GM23338 (cell line): ENCODE results near the gene MAP4K4. TPM values are rescaled to one million over a fixed set of nuclear protein-coding genes. Genes with fewer than 3 reads are reported as not detected.

Experiments
- ATAC-seq: fragments of 200-7000 bp; cut with Tn5 transposase; 3 replicates; pipeline ENCODE4 v1.9.1; 2020
- DNase-seq: peaks from one replicate; pipeline ENCODE4 v3.0.0-alpha.2; 2015; ENCODE audit warnings: low spot score
- H2AFZ ChIP-seq: fragments of 200-600 bp; sonication (generic); 2 replicates; pipeline ENCODE4 v1.8.0; 2016; ENCODE audit warnings: antibody characterized with exemption, mild to moderate bottlenecking, moderate library complexity
- H3F3A ChIP-seq: fragments of 200-600 bp; sonication (generic); replicated peaks from 2 replicates; pipeline ENCODE4 v1.8.0; 2017; ENCODE audit warnings: antibody characterized with exemption, mixed run types, low read depth
- H3K27ac ChIP-seq: fragments of 200-600 bp; sonication (generic); 2 replicates; pipeline ENCODE4 v1.6.1; 2016; ENCODE audit warnings: low read depth
- H3K27me3 ChIP-seq: fragments of 200-600 bp; sonication (generic); 2 replicates; pipeline ENCODE4 v1.8.0; 2016; ENCODE audit warnings: mild to moderate bottlenecking, mixed run types, moderate library complexity; ENCODE audit not compliant: insufficient read depth
- H3K36me3 ChIP-seq: fragments of 200-600 bp; sonication (generic); 2 replicates; pipeline ENCODE4 v1.8.0; 2016; ENCODE audit warnings: mild to moderate bottlenecking; ENCODE audit not compliant: insufficient read depth
- H3K4me1 ChIP-seq: fragments of 200-600 bp; sonication (generic); 2 replicates; pipeline ENCODE4 v1.8.0; 2016; ENCODE audit warnings: mild to moderate bottlenecking, moderate library complexity; ENCODE audit not compliant: insufficient read depth
- H3K4me2 ChIP-seq: fragments of 200-600 bp; sonication (generic); 2 replicates; pipeline ENCODE4 v1.7.1; 2017; ENCODE audit warnings: mixed run types
- H3K4me3 ChIP-seq: fragments of 200-600 bp; sonication (generic); 2 replicates; pipeline ENCODE4 v1.6.1; 2016; ENCODE audit warnings: mixed run types
- H3K79me2 ChIP-seq: fragments of 200-600 bp; sonication (generic); replicated peaks from 2 replicates; pipeline ENCODE4 v1.8.0; 2017; ENCODE audit warnings: mild to moderate bottlenecking; ENCODE audit not compliant: insufficient read depth
- H3K9me2 ChIP-seq: fragments of 200-600 bp; sonication (generic); 2 replicates; pipeline ENCODE4 v1.8.0; 2017; ENCODE audit not compliant: insufficient read depth
- H4K20me1 ChIP-seq: fragments of 200-600 bp; sonication (generic); replicated peaks from 2 replicates; pipeline ENCODE4 v1.8.0; 2017; ENCODE audit warnings: mild to moderate bottlenecking; ENCODE audit not compliant: insufficient read depth
- H3K27ac Mint-ChIP-seq: 2 replicates; pipeline ENCODE4 v1.8.0; 2020; ENCODE audit warnings: inconsistent platforms, mild to moderate bottlenecking, moderate library complexity, mixed read lengths
- H3K27me3 Mint-ChIP-seq: 3 replicates; pipeline ENCODE4 v1.8.0; 2022; ENCODE audit warnings: low read depth, mild to moderate bottlenecking, moderate library complexity, mixed read lengths, inconsistent platforms; ENCODE audit not compliant: insufficient read depth, poor library complexity
- H3K36me3 Mint-ChIP-seq: 3 replicates; pipeline ENCODE4 v1.8.0; 2021; ENCODE audit warnings: low read depth, mild to moderate bottlenecking, inconsistent platforms, moderate library complexity, mixed read lengths
- H3K4me1 Mint-ChIP-seq: 3 replicates; pipeline ENCODE4 v1.8.0; 2020; ENCODE audit warnings: mild to moderate bottlenecking, inconsistent platforms, mixed read lengths
- H3K4me3 Mint-ChIP-seq: 3 replicates; pipeline ENCODE4 v1.8.0; 2021; ENCODE audit warnings: moderate library complexity, mild to moderate bottlenecking, inconsistent platforms, mixed read lengths
- H3K9me3 Mint-ChIP-seq: 3 replicates; pipeline ENCODE4 v1.8.0; 2020; ENCODE audit warnings: moderate library complexity, mild to moderate bottlenecking, inconsistent platforms, mixed read lengths
- CREB1 ChIP-seq: fragments of 250-450 bp; sonication (Bioruptor Pico); IDR thresholded peaks from 2 replicates; pipeline ENCODE4 v1.5.0; 2020; ENCODE audit warnings: low read depth, mild to moderate bottlenecking, moderate library complexity
- EZH2phosphoT487 ChIP-seq: fragments of 200-600 bp; sonication (generic); IDR thresholded peaks from one replicate; pipeline ENCODE4 v1.8.1; 2018; ENCODE audit warnings: antibody characterized with exemption; ENCODE audit not compliant: unreplicated experiment
- JUNB ChIP-seq: IDR thresholded peaks from one replicate; pipeline ENCODE4 v1.6.1; 2016; ENCODE audit warnings: antibody characterized with exemption; ENCODE audit not compliant: unreplicated experiment
- NANOG ChIP-seq: IDR thresholded peaks from 2 replicates; pipeline ENCODE4 v1.6.1; 2016; ENCODE audit warnings: antibody characterized with exemption, borderline replicate concordance
- POLR2AphosphoS5 ChIP-seq: IDR thresholded peaks from 2 replicates; pipeline ENCODE4 v1.6.1; 2016; ENCODE audit warnings: antibody characterized with exemption, low read depth
- STAT1 ChIP-seq: IDR thresholded peaks from one replicate; pipeline ENCODE4 v1.6.1; 2016; ENCODE audit warnings: antibody characterized with exemption; ENCODE audit not compliant: unreplicated experiment
- ZNF114 ChIP-seq: fragments of 250-450 bp; sonication (Bioruptor Pico); IDR thresholded peaks from 2 replicates; pipeline ENCODE4 v1.5.0; 2020; ENCODE audit warnings: mild to moderate bottlenecking, moderate library complexity
- ZNF331 ChIP-seq: fragments of 250-450 bp; sonication (Bioruptor Pico); IDR thresholded peaks from 2 replicates; pipeline ENCODE4 v1.5.0; 2020; ENCODE audit warnings: low read depth, mild to moderate bottlenecking, moderate library complexity
- polyA plus RNA-seq: library from polyadenylated mRNA; unstranded; fragments of >200 nt; fragmentation: Nextera tagmentation; extraction: Ambion mirVana; gene quantifications from 2 replicates; pipeline ENCODE4 v1.2.1, GENCODE V29; 2016
- total RNA-seq: library from RNA; depleted of rRNA; stranded (reverse); fragments of >200 nt; shearing (Covaris generic); gene quantifications from 2 replicates; pipeline ENCODE4 v1.2.3, GENCODE V29; 2014
- TF ChIP-seq, protein P1 (sequence below): fragments of 250-450 bp; sonication (Bioruptor Pico); IDR thresholded peaks from 2 replicates; pipeline ENCODE4 v1.5.0; 2020; ENCODE audit warnings: mild to moderate bottlenecking, moderate library complexity
- TF ChIP-seq, protein P2 (sequence below): IDR thresholded peaks from 2 replicates; pipeline ENCODE4 v1.6.1; 2016; ENCODE audit warnings: antibody characterized with exemption
- TF ChIP-seq, protein P3 (sequence below), 2 experiments: fragments of 200-600 bp in 1 of 2; sonication (generic) in 1 of 2; conservative IDR thresholded peaks; 2 replicates each; pipeline versions ENCODE4 v1.5.1 to v1.6.1; 2016 to 2017; ENCODE audit warnings: antibody characterized with exemption in 2 of 2, low read depth in 2 of 2, mild to moderate bottlenecking in 2 of 2, moderate library complexity in 1 of 2

MAP4K4 gene
- total and polyA plus RNA-seq, 2 experiments from 2014 or later, result 34.6 to 99.2 TPM

DNA sequence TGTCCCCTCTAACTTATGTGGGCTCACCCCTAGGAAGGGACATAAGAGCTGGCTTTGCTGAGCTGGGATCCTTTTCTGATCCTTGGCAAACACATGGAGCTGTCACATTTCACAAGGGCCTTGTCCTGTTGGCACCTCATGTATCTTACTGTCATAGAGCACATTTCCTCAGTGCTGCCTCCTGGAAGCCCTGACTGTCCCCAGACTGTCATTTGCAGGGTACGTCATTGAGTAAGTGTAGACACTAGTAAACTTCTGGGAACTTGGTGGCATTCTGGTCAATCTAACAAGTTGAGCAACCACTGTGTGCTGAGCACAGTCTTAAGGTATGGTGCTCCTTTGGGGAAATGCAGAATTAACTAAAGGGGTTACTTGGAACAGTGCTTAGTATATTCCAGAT is 199.8 kb downstream of the MAP4K4 start (continued):
- TF ChIP-seq, protein P1, sequence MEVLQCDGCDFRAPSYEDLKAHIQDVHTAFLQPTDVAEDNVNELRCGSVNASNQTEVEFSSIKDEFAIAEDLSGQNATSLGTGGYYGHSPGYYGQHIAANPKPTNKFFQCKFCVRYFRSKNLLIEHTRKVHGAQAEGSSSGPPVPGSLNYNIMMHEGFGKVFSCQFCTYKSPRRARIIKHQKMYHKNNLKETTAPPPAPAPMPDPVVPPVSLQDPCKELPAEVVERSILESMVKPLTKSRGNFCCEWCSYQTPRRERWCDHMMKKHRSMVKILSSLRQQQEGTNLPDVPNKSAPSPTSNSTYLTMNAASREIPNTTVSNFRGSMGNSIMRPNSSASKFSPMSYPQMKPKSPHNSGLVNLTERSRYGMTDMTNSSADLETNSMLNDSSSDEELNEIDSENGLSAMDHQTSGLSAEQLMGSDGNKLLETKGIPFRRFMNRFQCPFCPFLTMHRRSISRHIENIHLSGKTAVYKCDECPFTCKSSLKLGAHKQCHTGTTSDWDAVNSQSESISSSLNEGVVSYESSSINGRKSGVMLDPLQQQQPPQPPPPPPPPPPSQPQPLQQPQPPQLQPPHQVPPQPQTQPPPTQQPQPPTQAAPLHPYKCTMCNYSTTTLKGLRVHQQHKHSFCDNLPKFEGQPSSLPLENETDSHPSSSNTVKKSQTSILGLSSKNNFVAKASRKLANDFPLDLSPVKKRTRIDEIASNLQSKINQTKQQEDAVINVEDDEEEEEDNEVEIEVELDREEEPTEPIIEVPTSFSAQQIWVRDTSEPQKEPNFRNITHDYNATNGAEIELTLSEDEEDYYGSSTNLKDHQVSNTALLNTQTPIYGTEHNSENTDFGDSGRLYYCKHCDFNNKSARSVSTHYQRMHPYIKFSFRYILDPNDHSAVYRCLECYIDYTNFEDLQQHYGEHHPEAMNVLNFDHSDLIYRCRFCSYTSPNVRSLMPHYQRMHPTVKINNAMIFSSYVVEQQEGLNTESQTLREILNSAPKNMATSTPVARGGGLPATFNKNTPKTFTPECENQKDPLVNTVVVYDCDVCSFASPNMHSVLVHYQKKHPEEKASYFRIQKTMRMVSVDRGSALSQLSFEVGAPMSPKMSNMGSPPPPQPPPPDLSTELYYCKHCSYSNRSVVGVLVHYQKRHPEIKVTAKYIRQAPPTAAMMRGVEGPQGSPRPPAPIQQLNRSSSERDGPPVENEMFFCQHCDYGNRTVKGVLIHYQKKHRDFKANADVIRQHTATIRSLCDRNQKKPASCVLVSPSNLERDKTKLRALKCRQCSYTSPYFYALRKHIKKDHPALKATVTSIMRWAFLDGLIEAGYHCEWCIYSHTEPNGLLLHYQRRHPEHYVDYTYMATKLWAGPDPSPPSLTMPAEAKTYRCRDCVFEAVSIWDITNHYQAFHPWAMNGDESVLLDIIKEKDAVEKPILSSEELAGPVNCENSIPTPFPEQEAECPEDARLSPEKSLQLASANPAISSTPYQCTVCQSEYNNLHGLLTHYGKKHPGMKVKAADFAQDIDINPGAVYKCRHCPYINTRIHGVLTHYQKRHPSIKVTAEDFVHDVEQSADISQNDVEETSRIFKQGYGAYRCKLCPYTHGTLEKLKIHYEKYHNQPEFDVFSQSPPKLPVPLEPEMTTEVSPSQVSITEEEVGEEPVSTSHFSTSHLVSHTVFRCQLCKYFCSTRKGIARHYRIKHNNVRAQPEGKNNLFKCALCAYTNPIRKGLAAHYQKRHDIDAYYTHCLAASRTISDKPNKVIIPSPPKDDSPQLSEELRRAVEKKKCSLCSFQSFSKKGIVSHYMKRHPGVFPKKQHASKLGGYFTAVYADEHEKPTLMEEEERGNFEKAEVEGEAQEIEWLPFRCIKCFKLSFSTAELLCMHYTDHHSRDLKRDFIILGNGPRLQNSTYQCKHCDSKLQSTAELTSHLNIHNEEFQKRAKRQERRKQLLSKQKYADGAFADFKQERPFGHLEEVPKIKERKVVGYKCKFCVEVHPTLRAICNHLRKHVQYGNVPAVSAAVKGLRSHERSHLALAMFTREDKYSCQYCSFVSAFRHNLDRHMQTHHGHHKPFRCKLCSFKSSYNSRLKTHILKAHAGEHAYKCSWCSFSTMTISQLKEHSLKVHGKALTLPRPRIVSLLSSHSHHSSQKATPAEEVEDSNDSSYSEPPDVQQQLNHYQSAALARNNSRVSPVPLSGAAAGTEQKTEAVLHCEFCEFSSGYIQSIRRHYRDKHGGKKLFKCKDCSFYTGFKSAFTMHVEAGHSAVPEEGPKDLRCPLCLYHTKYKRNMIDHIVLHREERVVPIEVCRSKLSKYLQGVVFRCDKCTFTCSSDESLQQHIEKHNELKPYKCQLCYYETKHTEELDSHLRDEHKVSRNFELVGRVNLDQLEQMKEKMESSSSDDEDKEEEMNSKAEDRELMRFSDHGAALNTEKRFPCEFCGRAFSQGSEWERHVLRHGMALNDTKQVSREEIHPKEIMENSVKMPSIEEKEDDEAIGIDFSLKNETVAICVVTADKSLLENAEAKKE, result no peak
- TF ChIP-seq STAT1, result no peak
- TF ChIP-seq ZNF114 (CRISPR knock-in tag), result no peak
- TF ChIP-seq JUNB, result no peak
- TF ChIP-seq NANOG, result no peak

DNA sequence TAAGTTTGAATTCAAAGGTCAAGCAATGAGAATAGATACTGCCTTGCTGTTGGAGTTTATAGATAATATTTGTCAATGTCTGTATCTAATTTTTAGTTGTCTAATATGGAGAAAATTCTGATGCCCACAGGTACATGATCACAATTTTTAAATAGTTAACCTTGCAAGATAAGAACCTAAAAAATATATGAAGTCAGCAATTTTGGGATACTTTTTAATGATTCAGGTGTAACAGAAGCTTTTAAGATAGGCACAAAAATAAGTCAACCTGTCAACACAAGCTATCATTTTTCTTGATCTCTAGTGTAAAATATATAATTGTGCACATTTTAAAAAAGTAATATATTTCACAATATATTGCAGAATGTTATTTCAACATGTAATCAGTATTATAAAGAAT is 201.8 kb downstream of the MAP4K4 start:
- H3K27me3 ChIP-seq, result no peaks in the 10 kb centered on the region
- H3K27ac Mint-ChIP-seq, result no peak overlapping the region
- TF ChIP-seq, protein P2, sequence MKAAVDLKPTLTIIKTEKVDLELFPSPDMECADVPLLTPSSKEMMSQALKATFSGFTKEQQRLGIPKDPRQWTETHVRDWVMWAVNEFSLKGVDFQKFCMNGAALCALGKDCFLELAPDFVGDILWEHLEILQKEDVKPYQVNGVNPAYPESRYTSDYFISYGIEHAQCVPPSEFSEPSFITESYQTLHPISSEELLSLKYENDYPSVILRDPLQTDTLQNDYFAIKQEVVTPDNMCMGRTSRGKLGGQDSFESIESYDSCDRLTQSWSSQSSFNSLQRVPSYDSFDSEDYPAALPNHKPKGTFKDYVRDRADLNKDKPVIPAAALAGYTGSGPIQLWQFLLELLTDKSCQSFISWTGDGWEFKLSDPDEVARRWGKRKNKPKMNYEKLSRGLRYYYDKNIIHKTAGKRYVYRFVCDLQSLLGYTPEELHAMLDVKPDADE, result no peak
- TF ChIP-seq ZNF114 (CRISPR knock-in tag), result no peak
- TF ChIP-seq, protein P3, sequence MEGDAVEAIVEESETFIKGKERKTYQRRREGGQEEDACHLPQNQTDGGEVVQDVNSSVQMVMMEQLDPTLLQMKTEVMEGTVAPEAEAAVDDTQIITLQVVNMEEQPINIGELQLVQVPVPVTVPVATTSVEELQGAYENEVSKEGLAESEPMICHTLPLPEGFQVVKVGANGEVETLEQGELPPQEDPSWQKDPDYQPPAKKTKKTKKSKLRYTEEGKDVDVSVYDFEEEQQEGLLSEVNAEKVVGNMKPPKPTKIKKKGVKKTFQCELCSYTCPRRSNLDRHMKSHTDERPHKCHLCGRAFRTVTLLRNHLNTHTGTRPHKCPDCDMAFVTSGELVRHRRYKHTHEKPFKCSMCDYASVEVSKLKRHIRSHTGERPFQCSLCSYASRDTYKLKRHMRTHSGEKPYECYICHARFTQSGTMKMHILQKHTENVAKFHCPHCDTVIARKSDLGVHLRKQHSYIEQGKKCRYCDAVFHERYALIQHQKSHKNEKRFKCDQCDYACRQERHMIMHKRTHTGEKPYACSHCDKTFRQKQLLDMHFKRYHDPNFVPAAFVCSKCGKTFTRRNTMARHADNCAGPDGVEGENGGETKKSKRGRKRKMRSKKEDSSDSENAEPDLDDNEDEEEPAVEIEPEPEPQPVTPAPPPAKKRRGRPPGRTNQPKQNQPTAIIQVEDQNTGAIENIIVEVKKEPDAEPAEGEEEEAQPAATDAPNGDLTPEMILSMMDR (conservative IDR thresholded peaks at IDR 0.05; ENCODE audit: low read depth in 2 of 2), result no peak
- TF ChIP-seq ZNF331 (CRISPR knock-in tag), result no peak
- TF ChIP-seq CREB1, result no peak
- no peak for TF ChIP-seq JUNB
- no peak for TF ChIP-seq EZH2phosphoT487
- no peak for TF ChIP-seq POLR2AphosphoS5

More for the DNA sequence above, 201.8 kb downstream of the MAP4K4 start:
- H2AFZ ChIP-seq, result no peak overlapping the region
- no peak overlapping the region for H3K4me2 ChIP-seq
- H3K4me1 ChIP-seq, result peaks cover 10% of the 10 kb centered on the region
- peaks cover 9% of the 10 kb centered on the region for H3K9me3 Mint-ChIP-seq
- H4K20me1 ChIP-seq, result no peaks in the 10 kb centered on the region
- H3F3A ChIP-seq, result no peaks in the 10 kb centered on the region
- H3K4me3 ChIP-seq, result no peak overlapping the region
- H3K4me1 Mint-ChIP-seq, result peaks cover 19% of the 10 kb centered on the region
- ATAC-seq (no peak), DNase-seq (no peak)
- no peaks in the 10 kb centered on the region for H3K36me3 ChIP-seq
- H3K4me3 Mint-ChIP-seq, result no peak overlapping the region
- no peaks in the 10 kb centered on the region for H3K79me2 ChIP-seq
- H3K36me3 Mint-ChIP-seq, result peaks cover 47% of the 10 kb centered on the region
- H3K27ac ChIP-seq, result no peak overlapping the region
- peaks cover 6% of the 10 kb centered on the region for H3K9me2 ChIP-seq
- peaks cover 4% of the 10 kb centered on the region for H3K27me3 Mint-ChIP-seq
